IPS DF 6.9 (cell line): Measurements from ENCODE around the gene CRX.
"Not testable (repeated sequence)": the region's sequence is repeated elsewhere in the genome, so short reads cannot be mapped to it uniquely, and the experiment has no call there.

ENCODE experiments used
- DNase-seq: peaks from one replicate; pipeline ENCODE4 v3.0.0-alpha.2; 2013; ENCODE audit warnings: low read depth, low spot score
- H3K27ac ChIP-seq: one replicate; pipeline ENCODE4 v1.5.1; 2013; ENCODE audit warnings: low read length, control low read depth
- H3K27me3 ChIP-seq: 2 replicates; pipeline ENCODE4 v1.6.1; 2013; ENCODE audit warnings: mild to moderate bottlenecking, low read length; ENCODE audit not compliant: control insufficient read depth, insufficient read depth
- H3K36me3 ChIP-seq: 2 replicates; pipeline ENCODE4 v1.6.1; 2013; ENCODE audit warnings: low read length; ENCODE audit not compliant: control insufficient read depth, insufficient read depth
- H3K4me1 ChIP-seq: 2 replicates; pipeline ENCODE4 v1.6.1; 2013; ENCODE audit warnings: low read length; ENCODE audit not compliant: control insufficient read depth, insufficient read depth
- H3K4me3 ChIP-seq: 2 replicates; pipeline ENCODE4 v1.5.1; 2013; ENCODE audit warnings: mild to moderate bottlenecking, low read length
- H3K9me3 ChIP-seq: 2 replicates; pipeline ENCODE4 v1.6.1; 2013; ENCODE audit warnings: low read length, inconsistent platforms; ENCODE audit not compliant: control insufficient read depth, insufficient read depth
- WGBS: extraction: QIAGEN DNeasy Blood & Tissue Kit; methylation state at CpG from one replicate; pipeline ENCODE4 v1.1.7; 2013; ENCODE audit warnings: mixed read lengths, missing lambda C conversion rate; ENCODE audit not compliant: insufficient read length, insufficient coverage; 5-methylcytosine and 5-hydroxymethylcytosine counted together

The CRX gene

DNA sequence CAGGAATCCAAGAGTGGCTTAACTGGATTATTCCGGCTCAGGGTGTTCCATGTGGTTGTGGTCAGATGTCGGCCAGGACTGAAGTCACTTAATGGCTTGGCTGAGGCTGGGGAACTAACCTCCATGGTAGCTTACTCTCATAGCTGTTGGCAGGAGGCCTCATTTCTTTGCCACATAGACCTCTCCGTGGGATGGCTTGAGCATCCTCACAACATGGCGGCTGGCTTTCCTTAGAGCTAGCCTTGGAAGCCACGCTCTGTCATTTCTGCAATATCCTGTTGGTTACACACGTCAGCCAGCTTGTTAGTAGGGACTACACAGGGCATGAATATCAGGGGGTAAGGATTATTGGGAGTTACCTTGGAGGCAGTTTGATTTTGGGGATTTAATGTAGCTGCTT, 5.1 kb downstream of the CRX start:
- Histone ChIP-seq H3K4me3 (no peak overlapping the region), H3K9me3 (no peaks in the 10 kb centered on the region), H3K4me1 (no peaks in the 10 kb centered on the region), H3K36me3 (no peaks in the 10 kb centered on the region), H3K27ac (no peak overlapping the region), H3K27me3 (no peaks in the 10 kb centered on the region)
- no CpG with 5 or more reads among the region's 6 CpGs for WGBS
- DNase-seq = no peak

DNA sequence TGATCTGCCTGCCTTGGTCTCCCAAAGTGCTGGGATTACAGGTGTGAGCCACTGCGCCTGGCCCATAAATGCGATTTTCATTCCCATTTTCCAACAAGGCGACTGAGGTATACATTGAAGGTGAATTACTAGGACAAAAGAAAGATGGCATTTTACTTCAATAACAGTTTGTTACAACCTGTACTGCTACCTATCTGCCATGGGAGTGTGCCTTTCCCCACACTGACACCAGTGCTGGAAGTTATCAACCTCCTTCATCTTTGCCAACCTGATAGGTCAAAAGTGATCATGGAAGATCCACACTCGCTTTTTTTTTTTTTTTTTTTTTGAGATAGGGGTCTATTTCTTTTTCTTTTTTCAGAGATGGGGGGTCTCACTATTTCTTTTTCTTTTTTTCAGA, 11.0 kb downstream of the CRX start:
- Histone ChIP-seq H3K9me3 (no peaks in the 10 kb centered on the region), H3K4me1 (no peaks in the 10 kb centered on the region), H3K36me3 (no peaks in the 10 kb centered on the region), H3K4me3 (no peak overlapping the region), H3K27me3 (no peaks in the 10 kb centered on the region), H3K27ac (no peak overlapping the region)
- no peak for DNase-seq
- no CpG with 5 or more reads among the region's 4 CpGs for WGBS

DNA sequence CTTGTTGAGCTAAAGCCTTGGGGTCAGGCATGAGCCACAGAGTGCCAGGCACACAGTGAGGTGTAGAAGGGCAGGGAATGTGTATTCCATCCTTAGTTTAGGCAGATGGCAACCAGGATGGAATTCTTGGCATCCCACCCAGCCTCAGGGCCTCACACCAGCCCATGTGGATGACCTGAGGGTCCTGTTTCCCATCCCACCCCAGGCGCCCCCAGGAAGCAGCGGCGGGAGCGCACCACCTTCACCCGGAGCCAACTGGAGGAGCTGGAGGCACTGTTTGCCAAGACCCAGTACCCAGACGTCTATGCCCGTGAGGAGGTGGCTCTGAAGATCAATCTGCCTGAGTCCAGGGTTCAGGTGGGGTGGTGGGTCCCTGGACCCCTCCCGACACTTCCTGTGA, 14.3 kb downstream of the CRX start:
- no peak for DNase-seq
- WGBS = no CpG with 5 or more reads among the region's 8 CpGs
- Histone ChIP-seq H3K9me3 (no peaks in the 10 kb centered on the region), H3K27ac (no peak overlapping the region), H3K4me3 (no peak overlapping the region), H3K27me3 (no peaks in the 10 kb centered on the region), H3K4me1 (0 out of 2 replicates have a peak, but pooled peaks cover 1% of the 10 kb centered on the region), H3K36me3 (no peaks in the 10 kb centered on the region)

DNA sequence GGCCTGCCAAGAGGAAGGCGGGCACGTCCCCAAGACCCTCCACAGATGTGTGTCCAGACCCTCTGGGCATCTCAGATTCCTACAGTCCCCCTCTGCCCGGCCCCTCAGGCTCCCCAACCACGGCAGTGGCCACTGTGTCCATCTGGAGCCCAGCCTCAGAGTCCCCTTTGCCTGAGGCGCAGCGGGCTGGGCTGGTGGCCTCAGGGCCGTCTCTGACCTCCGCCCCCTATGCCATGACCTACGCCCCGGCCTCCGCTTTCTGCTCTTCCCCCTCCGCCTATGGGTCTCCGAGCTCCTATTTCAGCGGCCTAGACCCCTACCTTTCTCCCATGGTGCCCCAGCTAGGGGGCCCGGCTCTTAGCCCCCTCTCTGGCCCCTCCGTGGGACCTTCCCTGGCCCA, 17.7 kb downstream of the CRX start:
- Histone ChIP-seq H3K27ac (no peak overlapping the region), H3K9me3 (no peaks in the 10 kb centered on the region), H3K4me1 (0 out of 2 replicates have a peak, but pooled peaks cover 3% of the 10 kb centered on the region), H3K4me3 (no peak overlapping the region), H3K36me3 (no peaks in the 10 kb centered on the region), H3K27me3 (no peaks in the 10 kb centered on the region)
- DNase-seq = no peak
- WGBS = no CpG with 5 or more reads among the region's 16 CpGs

DNA sequence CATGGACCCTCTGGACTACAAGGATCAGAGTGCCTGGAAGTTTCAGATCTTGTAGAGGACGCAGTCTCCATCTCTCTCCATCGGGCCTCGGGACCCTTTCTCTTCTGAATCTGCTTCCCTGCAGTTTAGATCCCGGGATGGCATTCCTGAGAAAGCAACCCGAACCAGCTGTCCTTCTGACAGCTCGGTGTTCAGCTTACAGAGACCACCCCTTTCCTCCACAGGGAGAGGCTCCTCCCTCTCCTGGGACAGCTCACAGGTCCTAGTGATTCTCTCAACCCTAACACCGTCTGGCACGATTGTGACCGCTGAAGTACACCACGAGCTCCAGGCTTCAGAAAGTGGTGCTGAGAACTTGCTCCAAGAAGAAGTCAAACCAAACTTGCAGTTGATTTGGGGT, 18.2 kb downstream of the CRX start:
- no peaks in the 10 kb centered on the region for H3K9me3 ChIP-seq
- H3K4me3 ChIP-seq = no peak overlapping the region; the same call in 1 of the 2 replicates
- H3K27me3 ChIP-seq = no peaks in the 10 kb centered on the region
- no CpG with 5 or more reads among the region's 10 CpGs for WGBS
- no peak overlapping the region for H3K27ac ChIP-seq
- no peaks in the 10 kb centered on the region for H3K36me3 ChIP-seq
- no peak for DNase-seq
- H3K4me1 ChIP-seq = 0 out of 2 replicates have a peak, but pooled peaks cover 3% of the 10 kb centered on the region

DNA sequence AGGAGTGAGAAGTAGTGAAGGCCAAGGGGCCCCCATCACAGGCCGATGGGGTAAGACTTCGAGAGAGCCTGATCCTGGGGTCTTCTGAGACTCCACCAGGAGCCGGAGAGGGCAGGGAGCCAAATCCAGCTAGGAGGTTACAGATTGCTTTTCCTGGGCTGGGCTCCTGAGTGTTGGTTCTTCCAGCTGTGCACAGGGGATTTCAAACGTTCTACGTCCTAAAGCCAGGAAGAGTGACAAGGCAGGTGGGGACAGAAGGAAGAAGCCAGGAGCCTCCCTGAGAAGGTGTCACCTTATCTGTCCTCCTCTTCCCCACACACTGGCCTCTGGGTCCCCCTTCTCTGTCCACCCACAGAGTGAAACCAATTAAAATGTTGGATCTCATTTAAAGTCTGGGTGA, 21.2 kb downstream of the CRX start:
- no peaks in the 10 kb centered on the region for H3K9me3 ChIP-seq
- no peak overlapping the region for H3K27ac ChIP-seq
- 0 out of 2 replicates have a peak, but pooled peaks cover 3% of the 10 kb centered on the region for H3K4me1 ChIP-seq
- no peak overlapping the region for H3K4me3 ChIP-seq
- H3K36me3 ChIP-seq = no peaks in the 10 kb centered on the region
- no peak for DNase-seq
- no CpG with 5 or more reads among the region's 5 CpGs for WGBS
- no peaks in the 10 kb centered on the region for H3K27me3 ChIP-seq

DNA sequence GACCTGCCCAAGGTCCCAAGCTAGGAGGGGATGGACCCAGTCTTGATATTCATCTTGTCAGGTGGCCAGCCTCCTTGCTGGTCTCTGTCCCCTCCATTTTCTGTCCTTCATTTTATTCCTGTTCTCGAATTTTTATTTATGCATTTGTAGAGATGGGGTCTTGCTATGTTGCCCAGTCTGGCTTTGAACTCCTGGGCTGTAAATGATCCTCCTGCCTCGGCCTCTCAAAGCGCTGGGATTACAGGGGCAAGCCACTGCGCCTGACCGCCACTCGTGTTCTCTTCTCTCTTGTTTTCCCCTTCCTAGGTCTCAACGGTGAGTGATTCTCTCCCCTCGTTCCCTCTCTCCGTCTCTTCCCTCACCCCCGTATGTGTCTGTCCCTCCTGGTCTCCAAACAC, 26.7 kb downstream of the CRX start:
- Histone ChIP-seq H3K4me3 (peak overlapping the region; percentile 2; the same call in 1 of the 2 replicates), H3K36me3 (no peaks in the 10 kb centered on the region), H3K27me3 (no peaks in the 10 kb centered on the region), H3K9me3 (no peaks in the 10 kb centered on the region), H3K4me1 (no peaks in the 10 kb centered on the region), H3K27ac (no peak overlapping the region)
- no CpG with 5 or more reads among the region's 10 CpGs for WGBS
- DNase-seq = no peak

DNA sequence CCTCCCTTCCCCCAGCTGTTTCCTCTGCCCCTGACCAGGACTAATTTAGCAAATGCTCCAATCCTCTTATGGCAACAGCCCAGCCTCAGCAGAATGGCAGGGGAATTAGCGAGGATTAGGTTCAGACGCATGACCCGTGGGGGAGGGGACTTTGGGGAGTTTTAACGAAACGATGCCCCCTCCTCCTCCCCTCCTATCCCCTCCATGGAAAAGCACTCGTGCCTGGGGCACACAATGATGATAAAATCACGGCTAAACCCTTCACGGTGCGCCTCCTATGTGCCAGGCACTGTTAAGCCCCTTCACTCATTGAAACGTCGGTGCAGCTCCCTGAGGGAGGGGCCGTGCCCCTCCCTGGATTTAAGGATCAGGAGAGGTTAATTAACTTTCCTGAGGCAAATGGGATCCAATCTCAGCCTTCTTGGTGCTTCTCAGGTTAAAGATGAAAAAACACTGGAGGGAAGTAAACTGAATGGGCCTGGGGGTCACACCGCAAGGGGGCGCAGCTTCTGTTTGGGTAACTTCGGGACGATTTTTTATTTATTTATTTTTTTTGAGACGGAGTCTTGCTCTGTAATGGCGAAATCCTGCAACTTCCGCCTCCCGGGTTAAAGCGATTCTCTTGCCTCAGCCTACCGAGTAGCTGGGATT, 27.2 kb downstream of the CRX start:
- WGBS = no CpG with 5 or more reads among the region's 22 CpGs
- DNase-seq = no peak
- H3K4me3 ChIP-seq = peak overlapping the region; percentile 2; the same call in 1 of the 2 replicates
- no peaks in the 10 kb centered on the region for H3K27me3 ChIP-seq
- no peaks in the 10 kb centered on the region for H3K36me3 ChIP-seq
- no peak overlapping the region for H3K27ac ChIP-seq
- H3K9me3 ChIP-seq = no peaks in the 10 kb centered on the region
- no peaks in the 10 kb centered on the region for H3K4me1 ChIP-seq

DNA sequence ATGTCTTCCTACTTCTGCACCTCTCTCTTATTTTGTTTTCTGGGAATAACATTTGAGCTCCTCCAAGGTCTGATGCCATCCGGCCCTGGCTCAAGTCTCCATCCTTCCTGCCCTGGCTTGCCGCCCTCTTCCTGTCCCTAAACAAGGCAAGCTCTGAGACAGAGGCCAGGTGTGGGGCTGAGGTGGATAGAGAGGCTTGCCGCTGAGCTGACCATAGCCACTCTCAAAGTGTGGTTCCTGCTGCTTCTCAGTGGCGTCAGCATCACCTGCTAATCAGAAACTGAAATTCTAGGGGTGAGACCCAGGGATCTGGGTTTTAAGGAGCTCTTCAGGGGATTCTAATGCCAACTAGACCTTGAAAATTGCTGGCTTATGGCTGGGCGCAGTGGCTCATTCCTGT, 31.3 kb downstream of the CRX start:
- Histone ChIP-seq H3K9me3 (no peaks in the 10 kb centered on the region), H3K36me3 (no peaks in the 10 kb centered on the region), H3K4me3 (no peak overlapping the region), H3K27ac (no peak overlapping the region), H3K27me3 (no peaks in the 10 kb centered on the region), H3K4me1 (no peaks in the 10 kb centered on the region)
- no peak for DNase-seq
- WGBS = no CpG with 5 or more reads among the region's 5 CpGs

DNA sequence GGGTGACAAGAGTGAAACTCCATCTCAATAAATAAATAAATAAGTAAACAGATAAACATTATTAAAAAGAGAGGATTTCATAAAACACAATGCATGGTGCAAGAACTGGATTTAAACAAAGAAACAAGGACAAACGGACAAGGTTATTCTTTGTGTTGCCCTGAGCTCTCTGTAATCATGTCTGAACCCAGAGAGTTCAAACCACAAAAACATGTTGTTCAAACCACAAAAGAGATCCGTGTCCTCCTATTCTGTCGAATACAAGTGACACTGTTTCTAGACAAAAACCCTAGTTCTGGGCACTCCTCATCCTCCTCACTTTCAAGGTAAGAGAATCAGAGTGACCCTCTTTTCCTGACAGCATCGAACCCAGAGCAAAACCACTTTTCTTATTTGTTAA, 32.7 kb downstream of the CRX start:
- no peaks in the 10 kb centered on the region for H3K4me1 ChIP-seq
- no peaks in the 10 kb centered on the region for H3K36me3 ChIP-seq
- H3K4me3 ChIP-seq = no peak overlapping the region
- H3K27ac ChIP-seq = no peak overlapping the region
- WGBS = 100% methylated on average over 1 of the region's 4 CpGs
- no peak for DNase-seq
- no peaks in the 10 kb centered on the region for H3K27me3 ChIP-seq
- no peaks in the 10 kb centered on the region for H3K9me3 ChIP-seq

DNA sequence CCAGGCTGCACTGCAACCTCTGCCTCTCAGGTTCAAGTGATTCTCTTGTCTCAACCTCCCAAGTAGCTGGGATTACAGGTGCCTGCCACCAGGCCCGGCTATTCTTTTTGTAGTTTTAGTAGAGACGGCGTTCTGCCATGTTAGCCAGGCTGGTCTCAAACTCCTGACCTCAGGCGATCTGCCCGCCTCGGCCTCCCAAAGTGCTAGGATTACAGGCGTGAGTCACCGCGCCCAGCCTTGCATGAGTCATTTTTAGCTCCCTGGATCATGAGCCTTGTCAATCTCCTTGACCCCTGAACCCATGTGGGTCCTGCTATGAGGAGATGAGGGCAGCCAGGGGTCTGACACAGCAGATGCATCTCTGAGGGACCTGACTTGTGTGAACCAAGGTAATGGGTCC, 36.5 kb downstream of the CRX start:
- not testable (repeated sequence) for H3K27me3 ChIP-seq, H3K36me3 ChIP-seq, H3K9me3 ChIP-seq, H3K27ac ChIP-seq, H3K4me1 ChIP-seq, DNase-seq, H3K4me3 ChIP-seq
- WGBS = no CpG with 5 or more reads among the region's 9 CpGs
